Liver (tissue), 9 donors: ENCODE results near the gene FAM3A. TPM values are rescaled to one million over a fixed set of nuclear protein-coding genes. Genes with fewer than 3 reads are reported as not detected.
A peak's percentile ranks its signal among the peaks of the same experiment; 100 is the strongest.

Experiments
- DNase-seq: peaks from one replicate; pipeline ENCODE4 v3.0.0-alpha.2; 2017; ENCODE audit warnings: low spot score
- H3K27ac ChIP-seq, 2 donors: one replicate each; pipeline ENCODE4 v1.7.0; 2013; ENCODE audit warnings: inconsistent platforms in 2 of 2, low read length in 2 of 2, control low read depth in 1 of 2, low read depth in 1 of 2, mild to moderate bottlenecking in 1 of 2
- H3K27me3 ChIP-seq, 4 donors: one replicate each; pipeline versions ENCODE4 v1.6.1 to v1.7.0; 2013; ENCODE audit warnings: low read length in 3 of 4, inconsistent platforms in 1 of 4, mild to moderate bottlenecking in 1 of 4, moderate library complexity in 1 of 4; ENCODE audit not compliant: control insufficient read depth in 4 of 4, insufficient read depth in 4 of 4
- H3K36me3 ChIP-seq, 4 donors: one replicate each; pipeline versions ENCODE4 v1.6.1 to v1.7.0; 2013; ENCODE audit warnings: low read length in 3 of 4, mild to moderate bottlenecking in 3 of 4, low read depth in 1 of 4, moderate library complexity in 1 of 4; ENCODE audit not compliant: control insufficient read depth in 4 of 4, insufficient read depth in 3 of 4
- H3K4me1 ChIP-seq, 4 donors: one replicate each; pipeline versions ENCODE4 v1.6.1 to v1.7.0; 2013; ENCODE audit warnings: low read length in 3 of 4, mild to moderate bottlenecking in 3 of 4, moderate library complexity in 1 of 4; ENCODE audit not compliant: control insufficient read depth in 4 of 4, insufficient read depth in 4 of 4
- H3K4me3 ChIP-seq, 3 donors: one replicate each; pipeline versions ENCODE4 v1.6.1 to v1.7.0; 2013; ENCODE audit warnings: low read length in 3 of 3, control low read depth in 1 of 3, low read depth in 1 of 3, mild to moderate bottlenecking in 1 of 3
- H3K9ac ChIP-seq, 2 donors: one replicate each; pipeline ENCODE4 v1.7.0; 2013; ENCODE audit warnings: low read length in 2 of 2, mild to moderate bottlenecking in 2 of 2, moderate library complexity in 2 of 2, control low read depth in 1 of 2, low read depth in 1 of 2
- H3K9me3 ChIP-seq, 4 donors: one replicate each; pipeline versions ENCODE4 v1.6.1 to v1.7.0; 2013; ENCODE audit warnings: low read length in 3 of 4; ENCODE audit not compliant: control insufficient read depth in 4 of 4
- ATF3 ChIP-seq: IDR thresholded peaks from 2 replicates; pipeline ENCODE4 v1.6.1; 2016; ENCODE audit warnings: antibody characterized with exemption
- FOXA1 ChIP-seq: IDR thresholded peaks from 2 replicates; pipeline ENCODE4 v1.6.1; 2016; ENCODE audit warnings: antibody characterized with exemption
- FOXA2 ChIP-seq: IDR thresholded peaks from 2 replicates; pipeline ENCODE4 v1.6.1; 2016; ENCODE audit warnings: antibody characterized with exemption
- GABPA ChIP-seq, 2 donors: IDR thresholded peaks in 1 of 2; conservative IDR thresholded peaks in 1 of 2; 2 replicates each; pipeline ENCODE4 v1.6.1; 2016; ENCODE audit warnings: antibody characterized with exemption in 2 of 2, mild to moderate bottlenecking in 1 of 2, moderate library complexity in 1 of 2
- HNF4G ChIP-seq: IDR thresholded peaks from 2 replicates; pipeline ENCODE4 v1.6.1; 2016; ENCODE audit warnings: antibody characterized with exemption
- JUND ChIP-seq, 2 donors: IDR thresholded peaks; 2 replicates each; pipeline ENCODE4 v1.6.1; 2016; ENCODE audit warnings: antibody characterized with exemption in 2 of 2
- MAX ChIP-seq: IDR thresholded peaks from 2 replicates; pipeline ENCODE4 v1.6.1; 2016; ENCODE audit warnings: antibody characterized with exemption
- NR2F2 ChIP-seq: IDR thresholded peaks from 2 replicates; pipeline ENCODE4 v1.6.1; 2016; ENCODE audit warnings: antibody characterized with exemption
- RAD21 ChIP-seq, 2 donors: IDR thresholded peaks; 2 replicates each; pipeline ENCODE4 v1.6.1; 2016; ENCODE audit warnings: antibody characterized with exemption in 2 of 2, mild to moderate bottlenecking in 2 of 2
- REST ChIP-seq: IDR thresholded peaks from 2 replicates; pipeline ENCODE4 v1.6.1; 2016; ENCODE audit warnings: antibody characterized with exemption, mild to moderate bottlenecking
- RXRA ChIP-seq, 2 donors: IDR thresholded peaks; 2 replicates each; pipeline ENCODE4 v1.6.1; 2017 to 2018; ENCODE audit warnings: antibody characterized with exemption in 2 of 2, mild to moderate bottlenecking in 1 of 2
- SP1 ChIP-seq: IDR thresholded peaks from 2 replicates; pipeline ENCODE4 v1.6.1; 2018; ENCODE audit warnings: antibody characterized with exemption, mild to moderate bottlenecking
- TAF1 ChIP-seq: conservative IDR thresholded peaks from 2 replicates; pipeline ENCODE4 v1.6.1; 2016; ENCODE audit warnings: antibody characterized with exemption, mild to moderate bottlenecking
- ZBTB33 ChIP-seq: IDR thresholded peaks from 2 replicates; pipeline ENCODE4 v1.6.1; 2016; ENCODE audit warnings: antibody characterized with exemption
- WGBS: extraction: QIAGEN DNeasy Blood & Tissue Kit; methylation state at CpG from one replicate; pipeline ENCODE4 v1.1.7; 2013; 5-methylcytosine and 5-hydroxymethylcytosine counted together
- polyA plus RNA-seq, 2 donors: library from polyadenylated mRNA; stranded (reverse) in 1 of 2; unstranded in 1 of 2; fragments of 200-250 nt in 1 of 2; fragments of >200 nt in 1 of 2; fragmentation: Nextera tagmentation in 1 of 2; extraction: Ambion mirVana in 1 of 2; gene quantifications; one replicate each; pipeline versions ENCODE4 v1.2.1 to v1.2.3, GENCODE V29; 2013 to 2015
- total RNA-seq, 2 donors: library from RNA; depleted of rRNA; stranded (reverse); fragments of >200 nt; gene quantifications; one replicate each; pipeline ENCODE4 v1.2.3, GENCODE V29; 2014
- donor health status: healthy.
- donor health status: healthy.
- donor health status: healthy.
- donor health status: healthy.
- donor health status: healthy.

FAM3A gene
- total and polyA plus RNA-seq, 4 donors = 11.6 to 36.3 (median 34.2) TPM

- Histone ChIP-seq H3K9ac (no peak overlapping the region), H3K27me3 (no peaks in the 10 kb centered on the region), H3K9me3 (no peaks in the 10 kb centered on the region), H3K36me3 (peaks cover 0 to 6% (median 2%) of the 10 kb centered on the region in 4 donors), H3K4me3 (no peak overlapping the region), H3K4me1 (peaks cover 9 to 34% (median 19%) of the 10 kb centered on the region in 4 donors), H3K27ac (peak overlapping the region in 1 of 2 donors; percentile 59)
- 79% methylated on average over 16 of the region's 16 CpGs for WGBS
- no peak for TF ChIP-seq FOXA1
- no peak for TF ChIP-seq NR2F2
- TF ChIP-seq ATF3 = no peak
- no peak for TF ChIP-seq MAX
- TF ChIP-seq TAF1 = no peak
- TF ChIP-seq GABPA (IDR thresholded peaks at IDR 0.05 in 1 of 2, conservative IDR thresholded peaks at IDR 0.05 in 1 of 2) = no peak
- DNase-seq = peak; percentile 63
Observed at GRCh38 chrX:154484255-154485149, 31.5 kb downstream of the FAM3A start.

DNA sequence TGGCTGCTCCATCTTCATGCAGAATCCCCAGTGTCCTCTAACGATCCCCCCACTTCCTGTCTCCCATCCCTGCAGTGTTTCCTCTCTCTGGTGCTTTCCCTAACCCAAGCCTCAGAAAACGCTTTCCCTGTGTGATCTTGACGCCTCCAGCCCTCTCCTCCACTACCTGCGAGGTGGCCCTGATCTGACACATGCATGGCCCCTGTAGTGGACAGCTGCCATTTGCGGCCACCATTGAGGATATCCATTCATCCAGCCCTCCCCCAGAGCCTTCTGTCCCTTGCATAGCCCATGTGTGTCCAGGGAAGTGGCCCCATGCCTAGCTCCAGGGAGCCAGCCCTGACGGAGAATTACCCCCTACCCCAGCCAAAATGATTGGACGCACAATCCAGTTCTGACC lies 32.7 kb downstream of the FAM3A start:
- WGBS = 85% methylated on average over 7 of the region's 7 CpGs
- TF ChIP-seq RAD21 (IDR thresholded peaks at IDR 0.05) (no peak), REST (no peak), ZBTB33 (no peak), JUND (IDR thresholded peaks at IDR 0.05) (no peak), GABPA (IDR thresholded peaks at IDR 0.05 in 1 of 2, conservative IDR thresholded peaks at IDR 0.05 in 1 of 2) (no peak), SP1 (no peak), FOXA2 (no peak), HNF4G (no peak), RXRA (IDR thresholded peaks at IDR 0.05) (no peak)
- Histone ChIP-seq H3K4me1 (peaks cover 7 to 30% (median 16%) of the 10 kb centered on the region in 4 donors), H3K27me3 (no peaks in the 10 kb centered on the region), H3K36me3 (peaks cover 0 to 6% (median 2%) of the 10 kb centered on the region in 4 donors), H3K9me3 (no peaks in the 10 kb centered on the region), H3K4me3 (no peak overlapping the region), H3K9ac (no peak overlapping the region), H3K27ac (no peak overlapping the region)
- no peak for DNase-seq
